ENCODE data around the gene TAC4. TPM values are rescaled to one million over a fixed set of nuclear protein-coding genes. Genes with fewer than 3 reads are reported as not detected.

The TAC4 gene
- total RNA-seq, 1 donor from 2014 or later = not detected

DNA sequence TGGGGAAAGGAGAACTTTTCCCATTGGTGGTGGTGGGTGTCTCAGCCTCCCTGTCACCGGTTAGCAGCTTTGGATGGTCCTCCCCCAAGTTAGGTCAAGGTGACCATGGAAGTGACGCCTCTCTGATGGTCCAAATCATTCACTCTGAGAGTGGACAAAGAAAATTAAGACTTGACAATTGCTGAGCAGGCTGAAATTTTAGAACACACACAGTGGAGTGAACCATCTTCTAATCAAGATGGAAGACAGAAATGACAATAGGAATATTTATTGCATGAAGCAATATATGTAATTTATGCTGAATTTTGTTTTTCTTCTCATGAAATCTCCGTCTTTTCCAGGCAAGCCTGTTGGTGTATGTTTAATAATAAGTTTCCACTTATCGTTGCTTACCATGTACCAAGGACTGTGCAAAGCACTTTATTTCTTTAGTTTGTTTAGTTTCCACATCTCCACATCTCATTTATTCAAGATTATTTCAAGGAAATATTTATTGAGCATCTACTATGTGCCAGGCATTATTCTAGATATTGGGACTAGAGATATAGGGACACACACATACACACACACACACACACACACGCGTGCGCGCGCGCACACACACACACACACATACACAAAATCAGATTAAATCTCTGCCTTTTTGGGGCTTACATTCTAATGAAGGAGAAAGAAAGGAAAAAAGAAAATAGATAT, 44.0 kb upstream of the TAC4 start:
- Histone ChIP-seq H2AFZ (ENCODE audit: low read depth, low read length) (no peak overlapping the region), H3K4me2 (ENCODE audit: low read length) (no peak overlapping the region), H3K36me3 (ENCODE audit: insufficient read depth, low read length) (no peaks in the 10 kb centered on the region), H3K9ac (ENCODE audit: low read length) (no peak overlapping the region), H4K20me1 (ENCODE audit: insufficient read depth, low read length) (no peaks in the 10 kb centered on the region), H3K9me3 (ENCODE audit: insufficient read depth, low read depth, low read length) (no peaks in the 10 kb centered on the region), H3K4me3 (ENCODE audit: insufficient read depth, low read depth, low read length) (no peak overlapping the region), H3K4me1 (ENCODE audit: insufficient read depth, low read length) (no peaks in the 10 kb centered on the region), H3K27ac (ENCODE audit: low read depth, low read length) (no peak overlapping the region), H3K27me3 (ENCODE audit: insufficient read depth, low read length) (peaks cover 74% of the 10 kb centered on the region), H3K79me2 (ENCODE audit: insufficient read depth, low read length) (no peaks in the 10 kb centered on the region)
- Mint-ChIP-seq H3K4me3 (ENCODE audit: unreplicated experiment) (no peak overlapping the region), H3K27me3 (ENCODE audit: low read depth, unreplicated experiment) (peaks cover 66% of the 10 kb centered on the region), H3K4me1 (ENCODE audit: low read depth, unreplicated experiment) (peaks cover 6% of the 10 kb centered on the region), H3K27ac (ENCODE audit: unreplicated experiment) (no peak overlapping the region), H3K36me3 (ENCODE audit: low read depth, unreplicated experiment) (no peaks in the 10 kb centered on the region), H3K9me3 (ENCODE audit: unreplicated experiment) (no peaks in the 10 kb centered on the region)
- TF ChIP-seq, protein P1, sequence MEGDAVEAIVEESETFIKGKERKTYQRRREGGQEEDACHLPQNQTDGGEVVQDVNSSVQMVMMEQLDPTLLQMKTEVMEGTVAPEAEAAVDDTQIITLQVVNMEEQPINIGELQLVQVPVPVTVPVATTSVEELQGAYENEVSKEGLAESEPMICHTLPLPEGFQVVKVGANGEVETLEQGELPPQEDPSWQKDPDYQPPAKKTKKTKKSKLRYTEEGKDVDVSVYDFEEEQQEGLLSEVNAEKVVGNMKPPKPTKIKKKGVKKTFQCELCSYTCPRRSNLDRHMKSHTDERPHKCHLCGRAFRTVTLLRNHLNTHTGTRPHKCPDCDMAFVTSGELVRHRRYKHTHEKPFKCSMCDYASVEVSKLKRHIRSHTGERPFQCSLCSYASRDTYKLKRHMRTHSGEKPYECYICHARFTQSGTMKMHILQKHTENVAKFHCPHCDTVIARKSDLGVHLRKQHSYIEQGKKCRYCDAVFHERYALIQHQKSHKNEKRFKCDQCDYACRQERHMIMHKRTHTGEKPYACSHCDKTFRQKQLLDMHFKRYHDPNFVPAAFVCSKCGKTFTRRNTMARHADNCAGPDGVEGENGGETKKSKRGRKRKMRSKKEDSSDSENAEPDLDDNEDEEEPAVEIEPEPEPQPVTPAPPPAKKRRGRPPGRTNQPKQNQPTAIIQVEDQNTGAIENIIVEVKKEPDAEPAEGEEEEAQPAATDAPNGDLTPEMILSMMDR (IDR thresholded peaks at IDR 0.05; ENCODE audit: insufficient read depth, low read depth, low read length) = no peak
- no peak for TF ChIP-seq EZH2 (IDR thresholded peaks at IDR 0.05; ENCODE audit: insufficient read depth, low read length)
- DNase-seq (ENCODE audit: low read depth) (no peak), FAIRE-seq (no peak)

DNA sequence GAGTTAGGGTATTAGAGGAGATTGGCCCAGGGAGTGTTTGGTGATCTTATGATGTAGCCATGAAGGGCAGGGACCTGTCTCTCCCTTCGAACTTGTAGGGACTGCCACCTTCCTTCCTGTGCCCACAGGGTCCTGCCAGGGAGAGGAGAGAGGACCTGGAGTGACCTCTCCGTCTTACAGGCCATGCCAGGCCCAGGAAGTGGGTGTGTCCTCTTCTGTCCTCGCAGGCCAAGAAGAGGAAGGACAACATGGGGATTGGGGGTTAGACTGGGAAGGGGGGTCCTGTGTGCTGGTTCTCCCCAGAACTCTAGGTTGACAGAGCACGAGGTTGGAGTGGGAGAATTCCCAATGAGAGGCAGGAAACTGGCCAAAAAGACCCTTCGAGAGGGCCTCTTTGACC, 43.4 kb upstream of the TAC4 start:
- peaks cover 62% of the 10 kb centered on the region for H3K27me3 Mint-ChIP-seq (ENCODE audit: low read depth, unreplicated experiment)
- H2AFZ ChIP-seq (ENCODE audit: low read depth, low read length) = no peak overlapping the region
- no peak overlapping the region for H3K27ac Mint-ChIP-seq (ENCODE audit: unreplicated experiment)

More for the DNA sequence above, 43.4 kb upstream of the TAC4 start:
- TF ChIP-seq EZH2 (IDR thresholded peaks at IDR 0.05; ENCODE audit: insufficient read depth, low read length) = no peak
- TF ChIP-seq, protein P1 (IDR thresholded peaks at IDR 0.05; ENCODE audit: insufficient read depth, low read depth, low read length) = no peak
- H3K4me1 Mint-ChIP-seq (ENCODE audit: low read depth, unreplicated experiment) = peaks cover 7% of the 10 kb centered on the region
- H3K4me1 ChIP-seq (ENCODE audit: insufficient read depth, low read length) = no peaks in the 10 kb centered on the region
- H3K9me3 Mint-ChIP-seq (ENCODE audit: unreplicated experiment) = no peaks in the 10 kb centered on the region
- no peak overlapping the region for H3K4me3 ChIP-seq (ENCODE audit: insufficient read depth, low read depth, low read length)
- H3K27me3 ChIP-seq (ENCODE audit: insufficient read depth, low read length) = peaks cover 71% of the 10 kb centered on the region
- DNase-seq (ENCODE audit: low read depth) (no peak), FAIRE-seq (no peak)
- H4K20me1 ChIP-seq (ENCODE audit: insufficient read depth, low read length) = no peaks in the 10 kb centered on the region
- no peaks in the 10 kb centered on the region for H3K36me3 ChIP-seq (ENCODE audit: insufficient read depth, low read length)
- no peak overlapping the region for H3K9ac ChIP-seq (ENCODE audit: low read length)
- no peak overlapping the region for H3K27ac ChIP-seq (ENCODE audit: low read depth, low read length)
- H3K79me2 ChIP-seq (ENCODE audit: insufficient read depth, low read length) = no peaks in the 10 kb centered on the region
- H3K36me3 Mint-ChIP-seq (ENCODE audit: low read depth, unreplicated experiment) = no peaks in the 10 kb centered on the region
- no peaks in the 10 kb centered on the region for H3K9me3 ChIP-seq (ENCODE audit: insufficient read depth, low read depth, low read length)
- H3K4me3 Mint-ChIP-seq (ENCODE audit: unreplicated experiment) = no peak overlapping the region
- H3K4me2 ChIP-seq (ENCODE audit: low read length) = no peak overlapping the region
